HepG2 (cell line): Measurements from ENCODE around the gene HECTD3. TPM values are rescaled to one million over a fixed set of nuclear protein-coding genes. Genes with fewer than 3 reads are reported as not detected.
A peak's percentile ranks its signal among the peaks of the same experiment; 100 is the strongest.

Source experiments
- DZIP1 ChIP-seq: sonication (generic); formaldehyde crosslinking; IDR thresholded peaks from 2 replicates; pipeline ENCODE4 v1.5.0; 2020; ENCODE audit warnings: mild to moderate bottlenecking, missing genetic modification reagents
- EZH2 ChIP-seq: conservative IDR thresholded peaks from 2 replicates; pipeline ENCODE4 v1.6.1; 2012; ENCODE audit warnings: mild to moderate bottlenecking, low read depth, low read length, moderate library complexity
- HOMEZ ChIP-seq: IDR thresholded peaks from 2 replicates; pipeline ENCODE4 v1.6.1; 2016; ENCODE audit warnings: low read depth
- ISL2 ChIP-seq: sonication (generic); formaldehyde crosslinking; IDR thresholded peaks from 2 replicates; pipeline ENCODE4 v1.5.0; 2020; ENCODE audit warnings: missing genetic modification reagents
- KMT2A ChIP-seq: sonication (generic); formaldehyde crosslinking; IDR thresholded peaks from 2 replicates; pipeline ENCODE4 v1.4.0; 2020; ENCODE audit warnings: missing genetic modification reagents
- NFE2L2 ChIP-seq: fragments of 150-350 bp; IDR thresholded peaks from 2 replicates; pipeline ENCODE4 v1.6.1; 2014; ENCODE audit warnings: low read length
- PRPF4 ChIP-seq: fragments of 200-400 bp; formaldehyde crosslinking; IDR thresholded peaks from 2 replicates; pipeline ENCODE4 v1.6.1; 2016; ENCODE audit warnings: low read length, low read depth; ENCODE audit not compliant: poor library complexity, severe bottlenecking
- RFXANK ChIP-seq: IDR thresholded peaks from 2 replicates; pipeline ENCODE4 v1.6.1; 2016
- SRF ChIP-seq: IDR thresholded peaks from 2 replicates; pipeline ENCODE4 v1.6.1; 2011; ENCODE audit warnings: mild to moderate bottlenecking, low read depth, low read length, moderate library complexity
- TAF15 ChIP-seq: fragments of 200-400 bp; formaldehyde crosslinking; IDR thresholded peaks from one replicate; pipeline ENCODE4 v1.6.1; 2018; ENCODE audit warnings: mild to moderate bottlenecking, low read depth, low read length; ENCODE audit not compliant: poor library complexity, severe bottlenecking
- THAP9 ChIP-seq: sonication (generic); formaldehyde crosslinking; IDR thresholded peaks from 2 replicates; pipeline ENCODE4; 2020; ENCODE audit warnings: missing genetic modification reagents, mild to moderate bottlenecking, borderline replicate concordance
- TIGD3 ChIP-seq: sonication (generic); formaldehyde crosslinking; IDR thresholded peaks from 2 replicates; pipeline ENCODE4 v1.5.1; 2020; ENCODE audit warnings: mild to moderate bottlenecking, missing genetic modification reagents, borderline replicate concordance
- ZBTB33 ChIP-seq: sonication (generic); formaldehyde crosslinking; IDR thresholded peaks from 2 replicates; pipeline ENCODE4 v1.4.0; 2020; ENCODE audit warnings: missing genetic modification reagents
- ZNF576 ChIP-seq: sonication (generic); formaldehyde crosslinking; IDR thresholded peaks from 2 replicates; pipeline ENCODE4 v1.4.0; 2020; ENCODE audit warnings: mild to moderate bottlenecking, missing genetic modification reagents
- ZNF746 ChIP-seq: sonication (generic); formaldehyde crosslinking; IDR thresholded peaks from 2 replicates; pipeline ENCODE4 v1.8.0; 2022; ENCODE audit warnings: mild to moderate bottlenecking, missing genetic modification reagents
- ZNF770 ChIP-seq: sonication (generic); formaldehyde crosslinking; IDR thresholded peaks from 2 replicates; pipeline ENCODE4 v1.5.0; 2020; ENCODE audit warnings: mild to moderate bottlenecking, missing genetic modification reagents
- polyA plus RNA-seq, 8 experiments: library from polyadenylated mRNA; depleted of rRNA in 3 of 8; stranded (reverse) in 7 of 8; unstranded in 1 of 8; fragments of >200 nt; fragmentation: Illumina TruSeq in 4 of 8; extraction: Trizol in 4 of 8; gene quantifications; 2 replicates each; pipeline versions ENCODE4 v1.2.1 to v1.2.3, GENCODE V29; 2011 to 2016; ENCODE audit warnings: low read depth in 4 of 8, missing spikeins in 1 of 8, mixed read lengths in 1 of 8; ENCODE audit not compliant: insufficient read depth in 1 of 8
- total RNA-seq, 5 experiments: library from RNA; depleted of rRNA; stranded (reverse); fragments of >200 nt; fragmentation: Illumina TruSeq; extraction: Trizol; gene quantifications; 2 replicates each; pipeline ENCODE4 v1.2.3, GENCODE V29; 2016; ENCODE audit warnings: low read depth in 1 of 5

The HECTD3 gene
- total and polyA plus RNA-seq, 2 of the 13 experiments (the other 11 are each of a cell fraction or from before 2014, with no cell fraction given): 18.6 to 24.5 TPM

GRCh38 chr1:45018599-45019230, 7.6 kb upstream of the HECTD3 start (continued):
- 0 out of 2 replicates have a peak, but pooled peaks have one; percentile 49 for TF ChIP-seq THAP9 (CRISPR knock-in tag)
- no peak for TF ChIP-seq SRF
- no peak for TF ChIP-seq ZNF770
- no peak for TF ChIP-seq TAF15
- peak; percentile 63; the same call in 1 of the 2 replicates for TF ChIP-seq ZBTB33 (CRISPR knock-in tag)
- no peak for TF ChIP-seq ISL2 (CRISPR knock-in tag)
- TF ChIP-seq PRPF4: no peak
- no peak for TF ChIP-seq EZH2
- TF ChIP-seq DZIP1 (CRISPR knock-in tag): no peak
- TF ChIP-seq ZNF746: no peak
- TF ChIP-seq NFE2L2: no peak
- no peak for TF ChIP-seq ZNF576 (CRISPR knock-in tag)
- TF ChIP-seq KMT2A (CRISPR knock-in tag): no peak; the same call in 1 of the 2 replicates
- TF ChIP-seq RFXANK (CRISPR knock-in tag): no peak
- no peak for TF ChIP-seq TIGD3 (CRISPR knock-in tag)
- TF ChIP-seq HOMEZ: no peak
